Prostate gland (tissue), 2 donors: ENCODE data around the gene BOLA2.
"Not testable (repeated sequence)": the region's sequence is repeated elsewhere in the genome, so short reads cannot be mapped to it uniquely, and the experiment has no call there.

Experiments used
- CTCF ChIP-seq, 4 experiments: fragments of 200-600 bp in 2 of 4; fragments of 450-650 bp in 2 of 4; sonication (generic) in 2 of 4; IDR thresholded peaks; 1 replicate in 3 of 4; 2 replicates in 1 of 4; pipeline ENCODE4 v1.5.1; 2016 to 2019; ENCODE audit warnings: antibody characterized with exemption in 4 of 4, mild to moderate bottlenecking in 2 of 4, moderate library complexity in 2 of 4
- POLR2A ChIP-seq: fragments of 450-650 bp; IDR thresholded peaks from one replicate; pipeline ENCODE4 v1.6.1; 2016; ENCODE audit warnings: antibody characterized with exemption, mild to moderate bottlenecking
- POLR2AphosphoS5 ChIP-seq: sonication (generic); formaldehyde crosslinking; IDR thresholded peaks from one replicate; pipeline ENCODE4 v1.6.1; 2017; ENCODE audit warnings: antibody characterized with exemption

GRCh38 chr16:29460647-29461030, 6.5 kb upstream of the BOLA2 start:
- TF ChIP-seq CTCF (IDR thresholded peaks at IDR 0.05); POLR2A; POLR2AphosphoS5: not testable (repeated sequence)
